ENCODE data around the gene CCDC192.

CCDC192 gene

GRCh38 chr5:127892467-127893207 is 189.4 kb downstream of the CCDC192 start:
- DNase-seq: no peak

- no peak for DNase-seq
Observed at GRCh38 chr5:127893232-127893631, 190.0 kb downstream of the CCDC192 start.

- DNase-seq: no peak
Observed at GRCh38 chr5:127894461-127894860, 191.3 kb downstream of the CCDC192 start.

- no peak for DNase-seq
Observed at GRCh38 chr5:127898551-127899213, 195.5 kb downstream of the CCDC192 start.

- no peak for DNase-seq
Observed at GRCh38 chr5:127899214-127899610, 196.0 kb downstream of the CCDC192 start.

DNA sequence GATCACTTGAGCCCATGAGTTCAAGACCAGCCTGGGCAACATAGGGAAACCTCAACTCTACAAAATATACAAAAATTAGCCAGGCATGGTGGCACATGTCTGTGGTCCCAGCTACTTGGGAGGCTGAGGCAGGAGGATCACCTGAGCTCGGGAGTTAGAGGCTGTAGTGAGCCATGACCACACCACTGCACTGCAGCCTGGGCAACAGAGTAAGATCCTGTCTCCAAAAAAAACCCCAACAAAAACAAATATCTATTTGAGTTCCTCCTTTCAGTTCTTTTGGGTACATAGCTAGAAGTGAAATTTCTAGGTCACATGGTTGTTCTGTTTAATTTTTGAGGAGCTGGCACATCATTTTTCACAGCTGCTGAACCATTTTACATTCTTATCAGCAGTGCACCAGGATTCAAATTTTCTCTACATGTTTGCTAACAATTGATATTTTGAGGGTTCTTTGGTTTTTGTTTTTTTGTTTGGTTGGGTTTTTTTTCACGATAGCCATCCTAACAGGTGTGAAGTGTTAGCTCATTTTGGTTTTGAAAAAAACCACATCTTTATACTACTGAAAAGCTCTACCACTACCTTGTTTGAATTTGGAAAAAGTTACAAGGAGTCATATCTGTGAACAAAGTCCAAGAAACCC is 203.5 kb downstream of the CCDC192 start:
- DNase-seq: no peak

DNA sequence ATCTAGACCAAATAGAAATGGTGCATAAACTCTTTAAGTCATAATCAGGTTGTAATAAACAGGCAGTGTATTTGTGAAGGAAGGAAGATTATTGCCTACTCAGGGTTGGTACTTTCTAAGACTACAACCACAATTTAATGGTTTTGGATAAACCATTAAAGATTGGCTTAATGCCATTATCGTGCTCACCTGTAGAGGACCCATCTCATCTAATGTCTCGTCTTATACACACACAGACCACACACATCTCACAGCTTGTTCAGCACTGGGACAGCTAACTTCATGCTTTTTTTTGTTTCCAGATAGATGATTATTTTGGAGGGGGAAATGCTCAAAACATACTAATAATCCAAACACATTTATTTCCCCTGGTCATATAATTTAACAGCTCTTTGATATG is 204.7 kb downstream of the CCDC192 start:
- DNase-seq: no peak

DNA sequence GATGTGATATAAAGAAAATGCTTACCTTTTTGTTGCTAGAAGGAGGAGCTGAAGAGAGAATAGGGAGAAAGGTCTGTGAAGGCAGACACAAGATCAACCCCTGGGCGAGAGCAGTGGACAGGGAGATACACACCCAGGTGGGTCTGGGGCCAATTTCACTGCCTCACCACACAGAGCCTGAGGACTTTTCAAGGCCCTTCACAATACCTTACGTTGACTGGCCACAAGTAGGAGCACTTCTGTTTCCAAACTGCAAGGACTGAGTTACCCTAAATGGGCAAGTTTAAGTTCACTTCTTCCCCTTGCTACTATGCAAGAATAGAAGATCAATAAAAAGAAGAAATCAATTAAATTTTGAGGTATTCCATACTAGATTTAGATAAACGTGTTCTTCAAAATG is 205.9 kb downstream of the CCDC192 start:
- no peak for DNase-seq

DNA sequence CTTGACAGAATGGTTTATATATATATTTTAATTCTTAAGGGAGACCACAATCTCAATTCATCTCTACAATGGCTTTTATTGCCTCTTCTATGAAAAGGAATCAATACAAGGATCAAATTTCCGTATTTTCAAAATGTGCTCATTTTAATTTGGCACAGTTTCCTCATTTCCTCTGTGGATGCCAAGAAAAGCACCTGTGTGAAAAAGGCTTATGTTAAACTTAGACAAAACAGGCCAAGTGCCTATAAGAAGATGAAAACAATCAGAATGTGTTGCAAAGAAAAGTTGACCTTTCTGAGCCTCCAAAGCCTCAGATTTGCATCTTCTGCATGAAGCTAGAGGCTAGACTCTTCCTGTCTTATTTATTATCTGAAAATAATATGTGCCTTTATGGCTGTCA is 206.6 kb downstream of the CCDC192 start:
- no peak for DNase-seq

- DNase-seq: no peak
Observed at GRCh38 chr5:127910307-127910956, 207.2 kb downstream of the CCDC192 start.

- DNase-seq: no peak
Observed at GRCh38 chr5:127911619-127912018, 208.4 kb downstream of the CCDC192 start.

DNA sequence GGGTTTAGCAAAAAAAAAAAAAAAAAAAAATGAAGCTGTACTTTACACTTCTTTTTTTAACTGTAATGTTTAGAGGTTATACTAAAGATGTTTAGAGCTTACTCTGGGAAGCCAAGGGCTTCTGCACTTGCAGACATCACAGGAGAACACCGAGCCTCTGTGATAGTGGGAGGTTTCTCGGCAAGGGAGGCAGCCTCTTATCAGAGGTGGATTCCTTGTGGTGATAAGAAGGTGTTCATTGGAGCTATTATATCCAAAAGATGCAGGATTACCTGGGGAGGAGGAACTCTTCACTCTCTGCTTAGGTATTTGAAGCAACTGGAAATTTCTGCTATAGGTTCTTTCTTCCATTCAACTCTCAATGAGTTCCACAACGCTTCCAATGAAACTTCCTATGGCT is 209.2 kb downstream of the CCDC192 start:
- DNase-seq: no peak

DNA sequence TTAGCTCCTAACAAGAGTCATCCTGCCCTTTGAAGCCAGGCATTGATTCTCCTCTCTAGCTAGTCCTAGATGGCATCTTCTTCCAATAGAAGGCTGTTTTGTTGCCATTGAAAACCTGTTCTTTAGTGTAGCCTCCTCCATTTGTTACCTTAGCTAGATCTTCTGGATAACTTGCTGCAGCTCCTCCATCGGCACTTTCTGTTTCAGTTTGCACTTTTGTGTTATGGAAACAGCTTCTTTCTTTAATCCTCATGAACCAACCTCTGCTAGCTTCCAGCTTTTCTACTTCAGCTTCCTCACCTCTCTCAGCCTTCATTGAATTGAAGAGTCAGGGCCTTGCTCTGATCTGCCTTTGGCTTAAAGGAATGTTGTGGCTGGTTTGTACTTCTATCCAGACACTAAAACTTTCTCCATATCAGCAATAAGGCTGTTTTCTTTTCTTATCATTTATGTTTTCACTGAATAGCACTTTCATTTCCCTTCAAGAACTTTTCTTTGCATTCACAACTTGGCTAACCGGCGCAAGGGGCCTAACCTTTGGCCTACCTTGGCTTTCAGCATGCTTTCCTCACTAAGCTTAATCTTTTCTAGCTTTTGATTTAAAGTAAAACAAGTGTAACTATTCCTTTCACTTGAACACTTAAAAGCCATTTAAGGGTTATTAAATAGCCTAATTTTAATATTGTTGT is 213.8 kb downstream of the CCDC192 start:
- no peak for DNase-seq

DNA sequence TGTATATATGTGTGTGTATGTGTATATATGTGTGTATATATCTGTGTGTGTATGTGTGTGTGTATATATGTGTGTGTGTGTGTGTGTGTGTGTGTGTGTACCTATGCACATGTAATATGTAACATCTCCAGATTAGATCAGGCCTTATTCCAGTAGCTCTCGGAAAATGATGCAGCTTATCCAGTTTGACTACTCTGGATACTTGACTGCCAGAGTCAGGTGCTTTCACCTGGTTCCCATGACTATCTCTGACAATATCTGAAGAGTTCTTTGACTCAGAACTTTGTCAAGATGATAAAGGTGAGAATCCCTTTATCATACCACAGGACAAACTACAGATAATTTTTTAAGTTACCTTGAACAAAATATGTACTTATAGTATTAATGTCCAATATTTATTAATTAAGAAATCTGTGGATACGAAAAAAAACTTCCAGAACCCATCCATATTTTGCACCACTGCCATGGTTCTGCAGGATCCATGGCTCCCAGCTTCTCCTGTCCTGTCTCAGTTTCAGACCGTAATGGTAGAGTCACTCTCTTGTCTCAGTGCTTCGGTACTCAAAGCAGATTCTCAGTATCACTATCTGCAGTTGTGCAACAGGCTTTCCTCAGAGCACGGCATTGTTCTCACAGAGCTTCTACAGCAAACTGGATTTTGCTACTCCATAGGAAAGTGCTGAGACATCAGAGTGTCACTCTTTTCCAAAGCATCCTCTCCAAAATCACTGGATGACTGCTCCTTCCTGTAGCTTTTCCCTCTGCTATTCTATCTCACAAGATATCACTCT is 216.0 kb downstream of the CCDC192 start:
- DNase-seq: no peak

GRCh38 chr5:127919818-127920217 is 216.6 kb downstream of the CCDC192 start:
- DNase-seq: no peak

GRCh38 chr5:127920936-127921335 is 217.7 kb downstream of the CCDC192 start:
- no peak for DNase-seq

DNA sequence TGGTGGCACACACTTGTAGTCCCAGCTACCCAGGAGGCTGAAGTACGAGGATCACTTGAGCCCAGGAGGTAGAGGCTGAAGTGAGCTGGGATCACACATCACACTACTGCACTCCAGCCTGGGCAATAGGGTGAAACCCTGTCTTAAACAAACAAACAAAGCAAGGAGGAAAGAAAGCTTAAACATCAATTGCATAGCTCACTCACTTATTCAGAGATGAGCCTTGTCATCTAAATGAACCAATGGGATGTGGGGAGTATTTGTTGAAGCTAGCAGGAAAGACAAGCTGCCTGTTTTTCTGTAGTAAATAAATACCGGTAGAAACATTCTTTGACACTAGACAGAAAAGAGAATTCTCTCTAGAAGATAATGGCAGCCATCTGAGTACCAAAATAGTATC is 219.4 kb downstream of the CCDC192 start:
- DNase-seq: no peak

- DNase-seq: no peak
Observed at GRCh38 chr5:127923804-127924570, 220.8 kb downstream of the CCDC192 start.

- DNase-seq: no peak
Observed at GRCh38 chr5:127924606-127925005, 221.4 kb downstream of the CCDC192 start.

DNA sequence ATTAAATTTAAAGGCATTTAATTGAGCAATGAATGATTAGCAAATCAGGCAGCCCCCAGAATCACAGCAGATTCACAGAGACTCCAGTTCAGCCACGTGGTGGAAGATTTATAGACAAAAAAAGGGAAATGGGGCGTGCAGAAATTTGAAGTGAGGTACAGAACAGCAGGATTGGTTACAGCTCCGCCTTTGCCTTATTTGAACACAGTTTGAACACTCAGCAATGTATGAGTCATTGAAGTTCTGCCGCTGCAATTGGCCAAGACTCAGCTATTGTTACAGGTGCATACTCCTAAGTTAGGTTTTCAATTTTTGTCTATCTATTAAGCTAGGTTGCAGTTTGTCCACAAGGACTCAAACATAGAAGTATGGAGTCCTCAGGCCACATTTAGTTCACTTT is 222.7 kb downstream of the CCDC192 start:
- DNase-seq: no peak

DNA sequence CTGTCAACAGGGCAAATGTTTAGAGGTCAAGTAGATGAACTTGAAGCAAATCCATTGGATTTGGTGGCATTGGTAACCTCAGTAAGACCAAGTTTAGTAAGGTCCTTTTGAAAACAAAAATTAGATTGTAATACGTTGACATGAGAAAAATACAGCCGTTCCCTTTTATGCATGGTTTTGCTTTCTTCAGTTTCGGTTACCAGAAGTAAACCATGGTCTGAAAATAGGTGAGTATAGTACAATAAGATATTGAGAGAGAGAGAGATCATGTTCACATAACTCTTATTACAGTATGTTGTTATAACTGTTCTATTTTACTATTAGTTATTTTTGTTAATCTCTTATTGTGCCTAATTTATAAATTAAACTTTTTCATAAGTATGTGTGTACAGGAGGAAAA is 223.8 kb downstream of the CCDC192 start:
- DNase-seq: no peak
